GM12892 (cell line): ENCODE results near the gene CRABP1.

ENCODE experiments used
- POLR2A ChIP-seq: IDR thresholded peaks from 2 replicates; pipeline ENCODE4 v1.6.1; 2011; ENCODE audit warnings: low read depth, low read length, control low read depth
- TAF1 ChIP-seq: IDR thresholded peaks from 2 replicates; pipeline ENCODE4 v1.6.1; 2011; ENCODE audit warnings: low read depth, mild to moderate bottlenecking, control low read depth, low read length, borderline replicate concordance

DNA sequence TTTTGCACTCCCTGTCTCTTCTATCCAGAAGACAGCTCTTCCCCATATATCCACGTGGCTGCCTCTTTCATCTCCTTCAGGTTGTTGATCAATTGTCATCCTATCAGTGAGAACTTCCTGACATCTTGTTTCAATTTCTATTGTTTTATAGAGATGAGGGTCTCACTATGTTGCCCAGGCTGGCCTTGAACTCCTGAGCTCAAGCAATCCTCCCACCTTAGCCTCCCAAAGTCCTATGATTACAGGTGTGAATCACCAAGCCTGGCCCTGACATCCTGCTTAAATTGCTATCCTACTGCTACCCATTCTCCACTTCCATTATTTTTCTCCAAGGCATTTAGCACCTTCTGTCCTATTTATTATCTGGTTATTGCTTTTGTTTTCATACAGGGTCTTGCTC lies 53.0 kb downstream of the CRABP1 start:
- TF ChIP-seq POLR2A (no peak), TAF1 (no peak)
